HL-60/S4 (cell line): Measurements from ENCODE around the gene FKBP8.

Source experiments
- in situ Hi-C: fragments of 300-500 bp; cut with MboI; formaldehyde crosslinking; loops from 2 replicates; pipeline ENCODE4 v1.14.3; 2022; ENCODE audit warnings: low sequenced_read_pairs

The FKBP8 gene

DNA sequence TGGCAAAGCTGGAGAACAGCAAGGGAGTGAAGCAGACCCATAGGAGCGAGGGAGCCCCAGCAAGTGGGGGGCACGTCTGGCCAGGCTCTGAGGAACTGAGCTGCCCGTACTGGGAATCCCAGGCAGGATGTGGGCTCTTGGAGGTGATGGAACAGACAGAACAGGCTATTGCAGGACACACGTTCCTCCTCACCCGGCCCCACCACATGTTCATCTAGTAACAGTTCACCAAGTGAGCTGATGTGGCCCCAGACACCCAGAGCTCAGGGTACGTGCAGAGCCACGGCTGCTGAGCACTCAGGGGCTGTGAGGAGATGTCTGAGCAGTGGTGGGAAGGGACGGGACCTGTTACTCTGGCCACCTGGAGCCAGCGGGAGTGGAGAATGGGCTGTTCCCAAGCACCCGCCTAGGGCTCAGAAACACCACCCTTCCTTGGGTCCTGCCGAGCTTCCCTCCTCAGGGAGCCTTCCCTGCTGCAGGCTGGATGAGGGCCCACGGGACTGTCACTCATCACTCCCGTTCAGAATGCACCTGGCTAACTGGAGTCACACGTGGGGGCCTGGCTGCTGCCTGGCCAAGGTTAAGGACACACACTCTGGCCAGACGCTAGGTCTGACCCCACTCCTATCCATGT lies 39.9 kb downstream of the FKBP8 start:
- in situ Hi-C loops = no loop called here

GRCh38 chr19:18502638-18503294 lies 40.6 kb downstream of the FKBP8 start:
- in situ Hi-C loops = no loop called here

DNA sequence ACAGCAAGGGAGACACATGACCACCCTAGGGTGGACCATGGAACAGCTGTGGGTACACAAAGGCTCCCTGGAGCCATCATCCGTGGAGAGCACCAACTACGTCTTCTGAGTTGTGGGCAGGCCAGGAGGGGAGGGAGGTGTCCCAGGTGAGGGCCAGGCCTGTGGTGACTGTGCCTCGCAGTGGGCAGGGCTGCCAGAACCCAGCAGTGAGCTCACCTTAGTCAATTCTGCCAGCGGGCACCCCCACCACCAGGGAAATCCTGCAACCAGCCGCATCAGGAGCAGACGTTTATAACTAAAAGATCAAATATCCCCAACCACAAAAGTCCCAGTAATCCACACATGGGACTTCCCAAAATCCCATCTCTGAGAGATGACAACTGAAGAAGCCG lies 41.1 kb downstream of the FKBP8 start:
- in situ Hi-C loops = no loop called here

GRCh38 chr19:18501832-18502231 lies 41.5 kb downstream of the FKBP8 start:
- in situ Hi-C loops = no loop called here

DNA sequence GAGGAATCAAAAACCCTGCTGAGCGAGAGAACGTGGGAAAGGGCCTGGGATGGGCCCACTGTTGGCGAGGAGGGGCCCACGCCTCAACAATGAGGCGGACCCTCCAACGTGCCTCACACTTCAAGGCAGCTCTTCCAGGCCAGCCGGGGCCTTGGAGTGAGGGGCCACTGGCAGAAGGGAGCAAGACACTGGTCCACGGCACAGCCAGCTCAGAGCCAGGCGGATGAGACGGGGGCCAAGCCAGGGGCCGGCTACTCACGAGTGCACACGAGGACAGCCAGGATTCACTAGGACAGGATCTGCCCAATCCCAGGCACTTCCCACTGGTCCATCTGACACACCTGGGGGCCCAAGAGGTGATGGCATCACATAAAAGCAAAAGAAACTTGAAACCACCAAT lies 42.0 kb downstream of the FKBP8 start:
- in situ Hi-C loops = no loop called here

DNA sequence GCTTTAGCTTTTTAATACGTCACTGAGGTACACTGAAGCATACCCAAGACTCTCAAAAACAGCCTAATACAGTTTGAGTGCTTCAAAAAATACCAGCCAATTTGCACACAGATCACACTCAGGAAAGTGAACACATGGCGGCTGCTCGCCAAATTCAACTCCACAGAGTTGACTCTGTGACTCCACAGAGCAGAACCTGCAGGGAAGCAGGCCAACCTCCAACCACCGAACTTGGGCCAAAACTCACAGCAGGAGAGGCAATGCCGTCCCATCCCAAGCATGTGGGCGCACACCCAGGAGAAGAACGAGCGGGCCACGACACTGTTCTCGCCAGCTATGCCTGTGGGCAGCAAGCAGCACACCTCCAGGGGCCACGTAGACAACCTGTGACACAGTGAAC lies 42.6 kb downstream of the FKBP8 start:
- in situ Hi-C loops = no loop called here

GRCh38 chr19:18500376-18500775 lies 43.0 kb downstream of the FKBP8 start:
- in situ Hi-C loops = no loop called here

GRCh38 chr19:18499055-18499775 lies 44.2 kb downstream of the FKBP8 start:
- in situ Hi-C loops = no loop called here

DNA sequence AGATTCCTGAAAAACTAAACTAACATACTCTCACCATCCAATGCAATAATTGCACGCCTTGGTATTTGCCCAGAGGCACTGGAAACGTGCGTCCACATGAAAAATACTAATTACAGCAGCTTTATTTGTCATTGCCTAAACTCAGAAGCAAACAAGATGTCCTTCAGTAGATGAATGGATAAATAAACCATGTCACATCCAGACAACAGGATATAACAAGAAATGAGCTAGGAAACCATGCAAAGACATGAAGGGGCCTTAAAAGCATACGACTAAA lies 46.5 kb downstream of the FKBP8 start:
- in situ Hi-C loops = no loop called here

- in situ Hi-C loops = no loop called here
These were observed 47.0 kb downstream of the FKBP8 start for GRCh38 chr19:18496167-18496979.

DNA sequence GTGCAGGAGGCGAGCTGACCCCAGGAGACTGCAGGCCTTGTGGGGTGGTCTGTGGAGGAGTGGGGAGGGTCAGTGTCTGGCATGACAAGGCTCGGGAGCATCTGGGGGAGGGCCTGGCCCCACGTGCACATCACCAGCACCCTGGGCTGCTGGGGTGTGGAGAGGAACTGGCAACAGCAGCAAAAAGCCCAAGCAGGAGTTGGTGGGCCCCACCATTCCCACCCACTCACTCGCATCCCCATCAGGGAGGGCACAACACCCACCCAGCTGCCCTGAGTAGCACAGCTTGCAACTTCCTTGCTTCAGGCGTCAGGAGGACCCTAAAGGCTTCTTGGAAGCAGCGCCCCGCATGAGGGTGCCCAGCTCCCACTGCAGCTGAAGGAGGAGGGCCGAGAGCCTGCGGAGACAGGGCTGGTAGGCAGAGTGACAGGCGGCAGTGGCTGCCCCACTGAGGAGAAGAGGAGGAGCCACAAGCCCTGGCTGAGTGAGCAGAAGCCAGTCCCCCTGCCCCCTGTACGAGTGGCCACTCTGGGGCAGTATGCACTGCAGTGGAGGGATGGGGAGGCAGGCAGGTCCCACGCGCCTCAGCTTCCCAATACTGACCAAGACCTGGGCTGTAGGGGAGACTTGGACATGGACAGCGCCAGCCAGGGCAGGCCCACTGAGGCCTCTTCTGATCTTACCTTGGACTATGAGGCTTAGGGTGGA lies 48.0 kb downstream of the FKBP8 start:
- in situ Hi-C loops = no loop called here

DNA sequence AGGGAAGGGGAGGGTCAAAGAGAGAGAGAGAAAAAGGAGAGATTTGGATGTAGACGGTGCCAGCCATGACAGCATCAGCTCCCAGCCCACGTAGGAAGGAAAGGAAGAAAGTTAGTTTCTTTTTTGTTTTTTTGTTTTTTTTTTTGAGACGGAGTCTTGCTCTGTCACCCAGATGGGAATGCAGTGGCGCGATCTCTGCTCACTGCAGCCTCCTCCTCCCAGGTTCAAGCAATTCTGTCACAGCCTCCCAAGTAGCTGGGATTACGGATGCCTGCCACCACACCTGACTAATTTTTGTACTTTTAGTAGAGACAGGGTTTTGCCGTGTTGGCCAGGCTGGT lies 49.1 kb downstream of the FKBP8 start:
- in situ Hi-C loops = no loop called here

- in situ Hi-C loops = no loop called here
These were observed 49.7 kb downstream of the FKBP8 start for GRCh38 chr19:18493440-18494266.

DNA sequence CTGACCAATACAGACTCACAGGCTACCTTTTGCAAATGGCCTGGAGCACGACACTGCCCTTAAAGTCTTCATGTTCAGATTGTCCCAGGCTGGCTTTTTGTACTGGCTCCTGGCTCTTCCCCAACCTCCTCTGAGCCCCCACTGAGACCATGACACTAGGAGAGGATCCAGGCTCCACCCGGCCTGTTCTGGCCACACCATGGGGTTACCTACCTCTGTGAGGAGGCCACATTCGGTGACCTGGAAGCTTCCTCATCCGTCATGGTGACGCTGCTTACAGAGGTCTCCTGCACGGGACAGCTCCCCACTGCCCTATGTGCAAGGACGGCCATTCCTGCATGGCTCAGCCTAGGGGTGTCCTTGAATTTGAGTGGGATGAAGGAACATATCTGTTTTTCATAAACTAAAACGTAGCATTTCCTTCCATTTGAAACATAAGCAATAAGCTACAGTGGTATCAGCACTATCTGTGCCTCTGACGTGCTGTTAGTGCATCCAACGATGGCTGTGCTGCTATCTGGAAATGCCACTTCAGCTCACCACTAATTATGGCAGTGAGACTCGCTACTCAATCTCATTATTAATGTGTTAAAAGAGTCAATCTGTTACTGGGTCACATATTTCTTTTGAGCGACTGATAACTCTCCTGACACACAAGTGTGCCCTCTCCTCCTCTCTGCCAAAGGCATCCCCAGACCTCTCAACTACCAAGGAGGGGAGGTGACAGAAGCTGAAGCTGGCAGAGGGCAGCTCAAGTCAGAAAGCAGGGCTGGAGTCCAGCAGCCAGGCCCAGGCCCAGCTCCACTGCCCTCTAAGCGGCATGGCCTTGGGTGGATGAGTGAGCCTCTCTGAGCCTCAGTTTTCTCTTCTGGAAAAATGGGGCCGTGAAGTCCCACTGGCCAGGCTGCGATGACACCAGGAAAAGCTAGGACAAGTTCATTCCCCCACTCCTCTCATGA lies 51.1 kb downstream of the FKBP8 start:
- in situ Hi-C loops = no loop called here

- in situ Hi-C loops = no loop called here
These were observed 52.6 kb downstream of the FKBP8 start for GRCh38 chr19:18490728-18491127.

DNA sequence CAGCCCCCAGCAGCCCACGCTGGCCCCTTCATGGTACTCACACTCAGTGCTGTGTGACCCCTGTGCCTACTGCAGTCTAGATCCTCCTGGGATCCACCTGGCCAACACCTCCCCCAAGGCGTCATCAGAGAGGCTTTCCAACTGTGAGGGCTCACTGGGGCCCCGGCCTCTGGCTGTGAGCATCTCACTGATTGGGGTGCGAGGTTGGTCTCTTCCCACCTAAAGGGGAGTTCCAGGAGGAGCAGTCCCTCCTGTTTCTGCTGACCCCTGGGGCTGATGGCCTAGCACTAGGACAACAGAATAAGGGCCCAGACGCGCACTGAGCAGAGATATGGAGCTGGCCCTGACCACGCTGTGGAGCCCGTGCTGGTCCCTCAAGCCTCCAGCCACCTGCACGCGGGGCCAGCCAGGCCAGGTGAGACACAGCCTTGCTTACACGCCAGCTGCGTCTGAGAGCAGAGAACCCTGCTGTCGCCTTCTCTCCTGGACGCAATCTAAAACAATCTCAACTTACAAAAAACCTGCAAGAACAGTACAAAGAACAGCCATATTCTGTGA lies 53.7 kb downstream of the FKBP8 start:
- in situ Hi-C loops = no loop called here

- in situ Hi-C loops = no loop called here
These were observed 54.3 kb downstream of the FKBP8 start for GRCh38 chr19:18488838-18489626.

DNA sequence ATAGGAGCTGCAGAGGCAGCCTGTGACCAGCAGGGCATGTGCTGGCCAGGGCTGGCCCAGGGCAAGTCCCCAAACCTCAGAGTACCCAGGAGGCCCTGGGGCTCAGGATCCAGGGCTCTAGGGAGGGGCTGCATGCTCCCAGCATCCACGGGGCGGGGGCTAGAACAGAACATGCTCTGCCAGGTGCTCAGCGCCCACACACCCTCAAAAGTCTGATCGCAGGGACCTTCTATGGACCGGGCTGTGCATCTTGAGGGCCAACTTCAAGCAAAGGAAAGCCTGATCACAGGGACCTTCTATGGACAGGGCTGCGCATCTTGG lies 55.0 kb downstream of the FKBP8 start:
- in situ Hi-C loops = no loop called here
